ENCODE data around the gene ITPR1.

ITPR1 gene

GRCh38 chr3:4655145-4656045 lies 162.2 kb downstream of the ITPR1 start:
- no peak for TF ChIP-seq ZNF785 (tag by site-specific recombination; IDR thresholded peaks at IDR 0.05)
- peak; percentile 76 for TF ChIP-seq ZNF768 (tag by site-specific recombination; IDR thresholded peaks at IDR 0.05)
- H3K36me3 ChIP-seq (ENCODE audit: control insufficient read depth in 2 of 2, insufficient read depth in 1 of 2, low read length in 2 of 2), result peaks cover 0 to 26% of the 10 kb centered on the region in 2 experiments; a peak in 2 of 3 replicates
- no peaks in the 10 kb centered on the region for H3K9me3 ChIP-seq (ENCODE audit: control insufficient read depth, insufficient read depth, low read depth, low read length)
- H3K4me3 ChIP-seq (ENCODE audit: low read depth, low read length), result no peak overlapping the region
- H3K4me1 ChIP-seq (ENCODE audit: control insufficient read depth, insufficient read depth, low read length), result no peaks in the 10 kb centered on the region
- ChIA-PET CTCF (interaction anchor here (0.6 to 2.7 kb wide), 18 partner anchors 9 to 1008 kb away, joined by 3 to 19 read pairs (median 4); no protein-coding TSS in a partner anchor), POLR2A (no interaction called here)
- no peak overlapping the region for H3K27ac ChIP-seq (ENCODE audit: extremely low read depth, low read depth, low read length)

GRCh38 chr3:4656059-4656458 lies 162.9 kb downstream of the ITPR1 start:
- CTCF ChIA-PET, result interaction anchor here (0.6 to 2.7 kb wide), 25 partner anchors 8 to 1008 kb away, joined by 3 to 19 read pairs (median 3); no protein-coding TSS in a partner anchor
- Histone ChIP-seq H3K4me1 (ENCODE audit: control insufficient read depth, insufficient read depth, low read length) (no peaks in the 10 kb centered on the region), H3K9me3 (ENCODE audit: control insufficient read depth, insufficient read depth, low read depth, low read length) (no peaks in the 10 kb centered on the region), H3K27ac (ENCODE audit: extremely low read depth, low read depth, low read length) (no peak overlapping the region), H3K36me3 (ENCODE audit: control insufficient read depth in 2 of 2, insufficient read depth in 1 of 2, low read length in 2 of 2) (peaks cover 0 to 26% of the 10 kb centered on the region in 2 experiments; a peak in 2 of 3 replicates), H3K4me3 (ENCODE audit: low read depth, low read length) (no peak overlapping the region)
- peak; percentile 72; the same call in 1 of the 2 replicates for TF ChIP-seq SCRT1 (tag by site-specific recombination; IDR thresholded peaks at IDR 0.05; ENCODE audit: borderline replicate concordance)
- TF ChIP-seq ZNF654 (tag by site-specific recombination; IDR thresholded peaks at IDR 0.05; ENCODE audit: low read depth), result peak; percentile 88
- peak; percentile 88 for TF ChIP-seq CTCF (tag by site-specific recombination; IDR thresholded peaks at IDR 0.05)
- TF ChIP-seq ZFP37 (tag by site-specific recombination; IDR thresholded peaks at IDR 0.05), result no peak
- 0 out of 2 replicates have a peak, but pooled peaks have one; percentile 59 for TF ChIP-seq SCRT2 (tag by site-specific recombination; IDR thresholded peaks at IDR 0.05)
- POLR2A ChIA-PET, result no interaction called here

GRCh38 chr3:4656626-4657328 lies 163.6 kb downstream of the ITPR1 start:
- Histone ChIP-seq H3K36me3 (ENCODE audit: control insufficient read depth in 2 of 2, insufficient read depth in 1 of 2, low read length in 2 of 2) (peaks cover 0 to 26% of the 10 kb centered on the region in 2 experiments; a peak in 2 of 3 replicates), H3K4me1 (ENCODE audit: control insufficient read depth, insufficient read depth, low read length) (no peaks in the 10 kb centered on the region), H3K9me3 (ENCODE audit: control insufficient read depth, insufficient read depth, low read depth, low read length) (no peaks in the 10 kb centered on the region), H3K27ac (ENCODE audit: extremely low read depth, low read depth, low read length) (no peak overlapping the region), H3K4me3 (ENCODE audit: low read depth, low read length) (no peak overlapping the region)
- TF ChIP-seq ZNF266 (tag by site-specific recombination; IDR thresholded peaks at IDR 0.05; ENCODE audit: low read depth) (no peak), KLF7 (tag by site-specific recombination; IDR thresholded peaks at IDR 0.05; ENCODE audit: borderline replicate concordance) (no peak), ZNF561 (tag by site-specific recombination; IDR thresholded peaks at IDR 0.05; ENCODE audit: borderline replicate concordance) (no peak), ZFHX2 (tag by site-specific recombination; conservative IDR thresholded peaks at IDR 0.05) (no peak)
- ChIA-PET CTCF (interaction anchor here (0.6 to 2.7 kb wide), 23 partner anchors 11 to 571 kb away, joined by 3 to 19 read pairs (median 3); no protein-coding TSS in a partner anchor), POLR2A (interaction anchor here (0.7 kb wide), 1 partner anchor 61 kb away, joined by 5 read pairs; no protein-coding TSS in a partner anchor)

GRCh38 chr3:4660936-4661335 lies 167.8 kb downstream of the ITPR1 start:
- Histone ChIP-seq H3K36me3 (ENCODE audit: control insufficient read depth in 2 of 2, insufficient read depth in 1 of 2, low read length in 2 of 2) (peaks cover 0 to 43% of the 10 kb centered on the region in 2 experiments; a peak in 2 of 3 replicates), H3K27ac (ENCODE audit: extremely low read depth, low read depth, low read length) (no peak overlapping the region), H3K4me3 (ENCODE audit: low read depth, low read length) (no peak overlapping the region), H3K9me3 (ENCODE audit: control insufficient read depth, insufficient read depth, low read depth, low read length) (no peaks in the 10 kb centered on the region), H3K4me1 (ENCODE audit: control insufficient read depth, insufficient read depth, low read length) (no peaks in the 10 kb centered on the region)
- POLR2A ChIA-PET, result no interaction called here
- CTCF ChIA-PET, result no interaction called here
- no peak for TF ChIP-seq ZNF843 (tag by site-specific recombination; IDR thresholded peaks at IDR 0.05)
- TF ChIP-seq ELK4 (IDR thresholded peaks at IDR 0.05; ENCODE audit: borderline replicate concordance, low read depth, low read length), result no peak
- no peak for TF ChIP-seq ZSCAN30 (tag by site-specific recombination; IDR thresholded peaks at IDR 0.05)
- TF ChIP-seq ZNF571 (tag by site-specific recombination; IDR thresholded peaks at IDR 0.05), result no peak
- TF ChIP-seq ZNF23 (tag by site-specific recombination; IDR thresholded peaks at IDR 0.05; ENCODE audit: borderline replicate concordance), result no peak
- TF ChIP-seq ZNF155 (tag by site-specific recombination; IDR thresholded peaks at IDR 0.05), result no peak
- TF ChIP-seq ZNF768 (tag by site-specific recombination; IDR thresholded peaks at IDR 0.05), result no peak
- no peak for TF ChIP-seq ZNF596 (tag by site-specific recombination; IDR thresholded peaks at IDR 0.05)
- TF ChIP-seq ZNF792 (tag by site-specific recombination; IDR thresholded peaks at IDR 0.05), result no peak
- no peak for TF ChIP-seq ZBTB17 (tag by site-specific recombination; IDR thresholded peaks at IDR 0.05)

All from HEK293 (cell line).